H1 (cell line): ENCODE measurements around the gene TBX21. TPM values are rescaled to one million over a fixed set of nuclear protein-coding genes. Genes with fewer than 3 reads are reported as not detected.

Experiments used
- CTCF ChIA-PET: fragments of 300-600 bp; sonication (Branson Sonifier 250); formaldehyde crosslinking; loops from one replicate; lab custom pipeline; 2021; ENCODE audit not compliant: partially characterized antibody; lab: Charles Lee
- POLR2A ChIA-PET: fragments of 300-600 bp; sonication (Branson Sonifier 250); formaldehyde crosslinking; loops from one replicate; lab custom pipeline; 2021; ENCODE audit warnings: inconsistent platforms; ENCODE audit not compliant: partially characterized antibody; lab: Charles Lee
- DNase-seq, 2 experiments: peaks; one replicate each; pipeline versions ENCODE4 v3.0.0 to v3.0.0-alpha.2; 2010 to 2022; ENCODE audit warnings: low spot score in 2 of 2, low read depth in 1 of 2, mixed read lengths in 1 of 2
- FAIRE-seq: peaks from 2 replicates; lab custom pipeline; 2011; peaks lifted over from hg19 to GRCh38; lab: Jason Lieb, UNC
- H2AFZ ChIP-seq: 2 replicates; pipeline ENCODE4 v1.8.1; 2012; ENCODE audit warnings: low read length, inconsistent platforms
- H2AK5ac ChIP-seq: 2 replicates; pipeline ENCODE4 v1.6.1; 2013; ENCODE audit warnings: low read depth, low read length
- H2BK120ac ChIP-seq: replicated peaks from 2 replicates; pipeline ENCODE3; 2013; ENCODE audit warnings: low read depth, low read length, inconsistent platforms
- H2BK12ac ChIP-seq: 2 replicates; pipeline ENCODE4 v1.6.1; 2013; ENCODE audit warnings: low read depth, low read length
- H2BK15ac ChIP-seq: 2 replicates; pipeline ENCODE4 v1.6.1; 2013; ENCODE audit warnings: low read length
- H2BK20ac ChIP-seq: 2 replicates; pipeline ENCODE4 v1.6.1; 2013; ENCODE audit warnings: low read length
- H2BK5ac ChIP-seq: 2 replicates; pipeline ENCODE4 v1.6.1; 2013; ENCODE audit warnings: low read depth, low read length
- H3K14ac ChIP-seq: 2 replicates; pipeline ENCODE4 v1.6.1; 2013; ENCODE audit warnings: inconsistent platforms; ENCODE audit not compliant: insufficient read length
- H3K18ac ChIP-seq: 2 replicates; pipeline ENCODE4 v1.6.1; 2013; ENCODE audit warnings: low read length; ENCODE audit errors: extremely low read depth
- H3K23ac ChIP-seq: 2 replicates; pipeline ENCODE4 v1.6.1; 2013; ENCODE audit warnings: inconsistent platforms; ENCODE audit not compliant: insufficient read length
- H3K23me2 ChIP-seq: 2 replicates; pipeline ENCODE4 v1.6.1; 2013; ENCODE audit warnings: low read depth, low read length
- H3K27ac ChIP-seq: 2 replicates; pipeline ENCODE4 v1.6.1; 2011; ENCODE audit warnings: low read depth, low read length, inconsistent platforms
- H3K27me3 ChIP-seq, 4 experiments: replicated peaks in 1 of 4; 1 replicate in 1 of 4; 2 replicates in 3 of 4; pipeline versions ENCODE4 v1.6.1 to v1.8.1; 2011 to 2013; ENCODE audit warnings: low read length in 3 of 4, mild to moderate bottlenecking in 3 of 4, inconsistent platforms in 2 of 4, mixed read lengths in 2 of 4, moderate library complexity in 1 of 4; ENCODE audit not compliant: control insufficient read depth in 3 of 4, insufficient read depth in 3 of 4; ENCODE audit errors: extremely low read depth in 1 of 4
- H3K36me3 ChIP-seq, 4 experiments: 2 replicates each; pipeline versions ENCODE4 v1.6.1 to v1.8.1; 2011 to 2013; ENCODE audit warnings: mild to moderate bottlenecking in 4 of 4, low read length in 3 of 4, moderate library complexity in 2 of 4, control low read depth in 1 of 4, inconsistent platforms in 1 of 4; ENCODE audit not compliant: insufficient read depth in 4 of 4, control insufficient read depth in 2 of 4
- H3K4ac ChIP-seq: replicated peaks from 2 replicates; pipeline ENCODE3; 2013; ENCODE audit warnings: low read length, low read depth, mixed read lengths, inconsistent platforms; ENCODE audit not compliant: insufficient read length
- H3K4me1 ChIP-seq, 4 experiments: replicated peaks in 1 of 4; 1 replicate in 1 of 4; 2 replicates in 3 of 4; pipeline versions ENCODE4 v1.6.1 to v1.8.1; 2011 to 2013; ENCODE audit warnings: low read length in 3 of 4, inconsistent platforms in 2 of 4, mixed read lengths in 1 of 4; ENCODE audit not compliant: insufficient read depth in 4 of 4, control insufficient read depth in 3 of 4
- H3K4me2 ChIP-seq, 2 experiments: 2 replicates each; pipeline versions ENCODE4 v1.6.1 to v1.8.1; 2011 to 2013; ENCODE audit warnings: low read depth in 2 of 2, low read length in 2 of 2, control low read depth in 1 of 2, inconsistent platforms in 1 of 2, mild to moderate bottlenecking in 1 of 2; ENCODE audit not compliant: insufficient read depth in 1 of 2
- H3K4me3 ChIP-seq, 4 experiments: fragments of 200-600, 300-600 bp in 1 of 4; sonication (generic), shearing (Covaris generic), sonication (Bioruptor Twin) in 1 of 4; 2 replicates each; pipeline versions ENCODE4 v1.5.1 to v1.8.1; 2011 to 2016; ENCODE audit warnings: low read length in 4 of 4, low read depth in 3 of 4, control low read depth in 2 of 4, inconsistent platforms in 2 of 4, mild to moderate bottlenecking in 2 of 4, mixed read lengths in 1 of 4, moderate library complexity in 1 of 4; ENCODE audit not compliant: insufficient read depth in 2 of 4; ENCODE audit errors: extremely low read depth in 1 of 4
- H3K56ac ChIP-seq: replicated peaks from 2 replicates; pipeline ENCODE3; 2013; ENCODE audit warnings: low read depth, mild to moderate bottlenecking, mixed read lengths, low read length, inconsistent platforms; ENCODE audit not compliant: insufficient read length
- H3K79me1 ChIP-seq: 2 replicates; pipeline ENCODE4 v1.6.1; 2013; ENCODE audit warnings: low read depth, low read length, control low read depth
- H3K79me2 ChIP-seq, 2 experiments: 2 replicates each; pipeline versions ENCODE4 v1.6.1 to v1.8.1; 2012 to 2013; ENCODE audit warnings: low read length in 2 of 2, mild to moderate bottlenecking in 2 of 2, inconsistent platforms in 1 of 2; ENCODE audit not compliant: insufficient read depth in 2 of 2, control insufficient read depth in 1 of 2
- H3K9ac ChIP-seq, 4 experiments: replicated peaks in 1 of 4; 1 replicate in 1 of 4; 2 replicates in 3 of 4; pipeline versions ENCODE4 v1.6.1 to v1.8.1; 2011 to 2013; ENCODE audit warnings: low read depth in 3 of 4, low read length in 3 of 4, control low read depth in 2 of 4, mild to moderate bottlenecking in 2 of 4, moderate library complexity in 2 of 4, inconsistent platforms in 1 of 4; ENCODE audit errors: extremely low read depth in 1 of 4
- H3K9me3 ChIP-seq, 2 experiments: 2 replicates each; pipeline versions ENCODE4 v1.6.1 to v1.8.1; 2012 to 2013; ENCODE audit warnings: mild to moderate bottlenecking in 2 of 2, moderate library complexity in 2 of 2, control low read depth in 1 of 2, inconsistent platforms in 1 of 2, low read depth in 1 of 2, low read length in 1 of 2, mixed read lengths in 1 of 2; ENCODE audit not compliant: insufficient read depth in 2 of 2
- H4K20me1 ChIP-seq, 2 experiments: replicated peaks in 1 of 2; 2 replicates each; pipeline versions ENCODE3 to v1.8.1; 2011 to 2013; ENCODE audit warnings: inconsistent platforms in 2 of 2, low read length in 2 of 2, mild to moderate bottlenecking in 1 of 2; ENCODE audit not compliant: insufficient read depth in 2 of 2, control insufficient read depth in 1 of 2
- H4K5ac ChIP-seq: 2 replicates; pipeline ENCODE4 v1.6.1; 2013; ENCODE audit warnings: low read length, low read depth, mixed read lengths, inconsistent platforms; ENCODE audit not compliant: insufficient read length
- H4K8ac ChIP-seq: 2 replicates; pipeline ENCODE4 v1.8.0; 2013; ENCODE audit warnings: mild to moderate bottlenecking, moderate library complexity, low read length, inconsistent platforms; ENCODE audit not compliant: insufficient read depth; ENCODE audit errors: extremely low read depth
- H4K91ac ChIP-seq: replicated peaks from 2 replicates; pipeline ENCODE3; 2013; ENCODE audit warnings: low read length, mixed read lengths, inconsistent platforms; ENCODE audit not compliant: insufficient read length
- BCL11A ChIP-seq, 2 experiments: IDR thresholded peaks; one replicate each; pipeline ENCODE4 v1.6.1; 2011; ENCODE audit warnings: low read depth in 2 of 2, low read length in 2 of 2, mild to moderate bottlenecking in 2 of 2
- NANOG ChIP-seq: IDR thresholded peaks from 2 replicates; pipeline ENCODE4 v1.6.1; 2011; ENCODE audit warnings: low read length, low read depth, mild to moderate bottlenecking, inconsistent platforms; ENCODE audit not compliant: insufficient read depth, poor library complexity, severe bottlenecking
- NRF1 ChIP-seq: IDR thresholded peaks from 2 replicates; pipeline ENCODE4 v1.6.1; 2011; ENCODE audit warnings: mild to moderate bottlenecking, low read depth, low read length, improper control_type of control experiment
- POLR2A ChIP-seq, 2 experiments: IDR thresholded peaks; 1 replicate in 1 of 2; 2 replicates in 1 of 2; pipeline ENCODE4 v1.6.1; 2011; ENCODE audit warnings: low read depth in 2 of 2, low read length in 2 of 2, mild to moderate bottlenecking in 2 of 2; ENCODE audit errors: control extremely low read depth in 1 of 2
- SIRT6 ChIP-seq: IDR thresholded peaks from one replicate; pipeline ENCODE4 v1.7.1; 2012; ENCODE audit warnings: low read length, inconsistent platforms
- WGBS, 2 experiments: shearing (Covaris generic) in 1 of 2; methylation state at CpG; one replicate each; pipeline versions ENCODE4 v1.1.6 to v1.1.7; 2013 to 2015; ENCODE audit warnings: low lambda C conversion rate in 2 of 2, mixed read lengths in 2 of 2, inconsistent platforms in 1 of 2, low coverage in 1 of 2, missing lambda C conversion rate in 1 of 2; ENCODE audit not compliant: insufficient replicate concordance in 2 of 2, insufficient coverage in 1 of 2, insufficient read length in 1 of 2; ENCODE audit errors: extremely low coverage in 1 of 2, missing lambda C conversion rate in 1 of 2; 5-methylcytosine and 5-hydroxymethylcytosine counted together
- polyA plus RNA-seq, 7 experiments: library from polyadenylated mRNA; depleted of rRNA in 3 of 7; stranded (reverse) in 5 of 7; unstranded in 2 of 7; fragments of >200 nt in 5 of 7; fragments of 200-250 nt in 2 of 7; gene quantifications; 1 replicate in 5 of 7; 2 replicates in 1 of 7; 4 replicates in 1 of 7; pipeline versions ENCODE4 v1.2.1 to v1.2.3, GENCODE V29; 2011 to 2013; ENCODE audit warnings: missing spikeins in 2 of 7, mixed read lengths in 2 of 7
- total RNA-seq: library from RNA; stranded (reverse); fragmentation: NEBNext Ultra II Directional; extraction: Animal tissue kit (Norgen Biotek cat#: 25700); gene quantifications from 2 replicates; pipeline ENCODE4 v1.2.1, GENCODE V29; 2021

TBX21 gene
- total and polyA plus RNA-seq, 2 of the 8 experiments (the other 6 are each of a cell fraction or from before 2014, with no cell fraction given) = not detected

DNA sequence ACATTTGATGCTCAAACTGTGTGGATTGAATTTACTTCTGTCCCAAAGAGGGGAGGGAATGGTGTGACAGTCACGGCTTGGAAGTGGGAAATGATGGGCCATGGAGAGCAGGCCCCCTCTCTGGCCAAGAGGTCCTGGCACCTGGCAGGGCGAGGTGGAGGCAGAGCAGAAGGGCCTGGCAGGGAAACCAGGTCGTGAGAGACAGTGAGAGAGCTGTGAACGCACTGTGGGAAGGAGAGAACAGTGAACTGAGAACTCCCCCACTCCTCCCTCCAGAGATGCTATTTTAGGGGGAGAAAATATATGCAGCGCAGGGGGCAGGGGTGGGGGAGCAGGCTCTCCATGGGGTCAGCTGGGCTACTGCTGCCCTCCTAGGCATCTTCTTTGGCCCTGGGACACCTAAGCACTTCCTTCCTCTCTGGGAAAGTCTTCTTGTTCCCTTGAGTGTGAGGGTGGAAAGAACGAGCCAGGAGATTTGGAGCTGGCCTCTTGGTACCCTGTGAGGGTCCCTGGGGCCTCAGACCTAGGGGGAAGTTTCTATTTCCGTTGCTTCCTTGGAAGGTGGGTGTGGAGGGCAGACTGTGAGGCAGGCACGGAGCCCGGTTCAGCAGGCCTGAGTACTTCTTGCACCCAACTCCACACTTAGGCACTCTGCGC, 17.2 kb upstream of the TBX21 start:
- Histone ChIP-seq H4K91ac (no peak overlapping the region), H2BK15ac (no peak overlapping the region), H2AK5ac (no peak overlapping the region), H3K23me2 (no peaks in the 10 kb centered on the region), H3K27ac (no peak overlapping the region), H3K79me2 (no peaks in the 10 kb centered on the region), H3K23ac (no peak overlapping the region), H2BK12ac (no peak overlapping the region), H3K14ac (no peak overlapping the region), H3K56ac (no peak overlapping the region), H4K20me1 (no peaks in the 10 kb centered on the region), H2BK5ac (no peak overlapping the region), H4K8ac (no peak overlapping the region), H3K4me1 (peaks cover 0 to 22% (median 8%) of the 10 kb centered on the region in 4 experiments; a peak in 6 of 7 replicates), H3K9ac (no peak overlapping the region), H4K5ac (no peak overlapping the region), H3K36me3 (no peaks in the 10 kb centered on the region), H3K18ac (no peak overlapping the region), H2BK20ac (no peak overlapping the region), H3K4ac (no peak overlapping the region), H3K79me1 (no peaks in the 10 kb centered on the region), H3K4me2 (no peak overlapping the region), H3K27me3 (peaks cover 0 to 10% (median 8%) of the 10 kb centered on the region in 4 experiments; a peak in 5 of 7 replicates), H2BK120ac (no peak overlapping the region), H3K4me3 (no peak overlapping the region), H3K9me3 (no peaks in the 10 kb centered on the region), H2AFZ (no peak overlapping the region)
- FAIRE-seq = no peak
- 91% methylated on average over 9 of the region's 10 CpGs; no CpG with 5 or more reads in 1 of the 2 experiments for WGBS, 2 experiments
- ChIA-PET CTCF (interaction anchor here (0.6 to 8.3 kb wide), 7 partner anchors 8 to 52 kb away, joined by 3 to 179 read pairs (median 3); partner anchors contain the start of genes TBKBP1 and TBX21), POLR2A (interaction anchor here (1.9 kb wide), 1 partner anchor 28 kb away, joined by 6 read pairs; no protein-coding TSS in a partner anchor)
- no peak for TF ChIP-seq SIRT6
- TF ChIP-seq NRF1 = no peak
- no peak for TF ChIP-seq POLR2A (IDR thresholded peaks at IDR 0.05; ENCODE audit: control extremely low read depth in 1 of 2, low read depth in 2 of 2, low read length in 2 of 2)
- no peak for TF ChIP-seq NANOG
- TF ChIP-seq BCL11A (IDR thresholded peaks at IDR 0.05; ENCODE audit: low read depth in 2 of 2, low read length in 2 of 2) = no peak
- DNase-seq = no peak
